GM18502 (cell line): ENCODE measurements around the gene IL1RN.

Source experiments
- ATAC-seq: cut with Tn5 transposase; IDR thresholded peaks from one replicate; pipeline ENCODE4 v1.9.1; 2021; ENCODE audit warnings: mild to moderate bottlenecking; ENCODE audit not compliant: unreplicated experiment, poor library complexity

Gene IL1RN

GRCh38 chr2:113171334-113172075 is 44.1 kb downstream of the IL1RN start:
- no peak for ATAC-seq

GRCh38 chr2:113172721-113173541 is 45.5 kb downstream of the IL1RN start:
- ATAC-seq = no peak

GRCh38 chr2:113173542-113174375 is 46.4 kb downstream of the IL1RN start, which contains the start of gene PSD4:
PSD4 (plus strand) TSS chr2:113173971; CDS start chr2:113182457, 8,486 bp downstream.
- ATAC-seq = peak; percentile 84

GRCh38 chr2:113174376-113174750 is 47.0 kb downstream of the IL1RN start:
- ATAC-seq = no peak

GRCh38 chr2:113175042-113175628 is 47.7 kb downstream of the IL1RN start:
- peak; percentile 74 for ATAC-seq

GRCh38 chr2:113175736-113176695 is 48.6 kb downstream of the IL1RN start:
- ATAC-seq = no peak

- ATAC-seq = no peak
Measured at GRCh38 chr2:113176696-113177355, 49.4 kb downstream of the IL1RN start.

GRCh38 chr2:113178069-113178746 is 50.8 kb downstream of the IL1RN start:
- no peak for ATAC-seq

- ATAC-seq = no peak
Measured at GRCh38 chr2:113178891-113179290, 51.5 kb downstream of the IL1RN start.

- no peak for ATAC-seq
Measured at GRCh38 chr2:113179446-113180045, 52.1 kb downstream of the IL1RN start.

GRCh38 chr2:113180131-113180946 is 52.9 kb downstream of the IL1RN start:
- no peak for ATAC-seq

GRCh38 chr2:113181258-113182051 is 54.1 kb downstream of the IL1RN start:
- no peak for ATAC-seq

- ATAC-seq = no peak
Measured at GRCh38 chr2:113182471-113183260, 55.3 kb downstream of the IL1RN start.

- no peak for ATAC-seq
Measured at GRCh38 chr2:113183264-113183663, 55.9 kb downstream of the IL1RN start.
